CD14-positive monocyte (primary cell): ENCODE measurements around the gene PSG2. TPM values are rescaled to one million over a fixed set of nuclear protein-coding genes. Genes with fewer than 3 reads are reported as not detected.
"Not testable (repeated sequence)": the region's sequence is repeated elsewhere in the genome, so short reads cannot be mapped to it uniquely, and the experiment has no call there.

Experiments used
- DNase-seq, 3 donors: peaks; one replicate each; pipeline ENCODE4 v3.0.0-alpha.2; 2011 to 2022
- H2AFZ ChIP-seq: 2 replicates; pipeline ENCODE4 v1.6.0; 2012; ENCODE audit warnings: mild to moderate bottlenecking, low read depth, low read length, inconsistent platforms; ENCODE audit not compliant: insufficient read depth, poor library complexity, severe bottlenecking
- H3K27ac ChIP-seq, 2 donors: 1 replicate in 1 of 2; 2 replicates in 1 of 2; pipeline ENCODE4 v1.5.1; 2012 to 2013; ENCODE audit warnings: low read length in 2 of 2, control low read depth in 1 of 2, inconsistent platforms in 1 of 2, low read depth in 1 of 2, mild to moderate bottlenecking in 1 of 2
- H3K27me3 ChIP-seq, 2 donors: one replicate each; pipeline versions ENCODE4 v1.6.0 to v1.6.1; 2011 to 2013; ENCODE audit warnings: low read length in 2 of 2; ENCODE audit not compliant: control insufficient read depth in 2 of 2, insufficient read depth in 2 of 2
- H3K36me3 ChIP-seq, 2 donors: replicated peaks in 1 of 2; 1 replicate in 1 of 2; 2 replicates in 1 of 2; pipeline versions ENCODE4 v1.5.1 to v1.6.1; 2012 to 2013; ENCODE audit warnings: low read length in 2 of 2, control low read depth in 1 of 2, inconsistent platforms in 1 of 2, mild to moderate bottlenecking in 1 of 2; ENCODE audit not compliant: insufficient read depth in 2 of 2, control insufficient read depth in 1 of 2
- H3K4me1 ChIP-seq, 2 donors: 1 replicate in 1 of 2; 2 replicates in 1 of 2; pipeline versions ENCODE4 v1.5.1 to v1.6.1; 2012 to 2013; ENCODE audit warnings: low read length in 2 of 2, control low read depth in 1 of 2, inconsistent platforms in 1 of 2, mild to moderate bottlenecking in 1 of 2, moderate library complexity in 1 of 2; ENCODE audit not compliant: insufficient read depth in 2 of 2, control insufficient read depth in 1 of 2
- H3K4me2 ChIP-seq: replicated peaks from 2 replicates; pipeline ENCODE3; 2012; ENCODE audit warnings: low read length, moderate library complexity, mild to moderate bottlenecking; ENCODE audit not compliant: poor library complexity, severe bottlenecking; ENCODE audit errors: extremely low read depth
- H3K4me3 ChIP-seq, 3 experiments: fragments of 200-600 bp in 1 of 3; sonication (generic) in 1 of 3; replicated peaks in 1 of 3; 1 replicate in 2 of 3; 2 replicates in 1 of 3; pipeline ENCODE4 v1.5.1; 2011 to 2013; ENCODE audit warnings: low read length in 3 of 3, mild to moderate bottlenecking in 3 of 3, control low read depth in 2 of 3, low read depth in 2 of 3, inconsistent platforms in 1 of 3, moderate library complexity in 1 of 3
- H3K79me2 ChIP-seq: 2 replicates; pipeline ENCODE4 v1.6.0; 2012; ENCODE audit warnings: mild to moderate bottlenecking, control low read depth, inconsistent platforms, low read length, moderate library complexity; ENCODE audit not compliant: insufficient read depth
- H3K9ac ChIP-seq: 2 replicates; pipeline ENCODE4 v1.6.0; 2017; ENCODE audit warnings: low read length, mild to moderate bottlenecking; ENCODE audit not compliant: insufficient read depth, poor library complexity, severe bottlenecking
- H3K9me3 ChIP-seq, 2 donors: replicated peaks in 1 of 2; 1 replicate in 1 of 2; 2 replicates in 1 of 2; pipeline versions ENCODE4 v1.5.1 to v1.6.1; 2012 to 2013; ENCODE audit warnings: low read length in 2 of 2, control low read depth in 1 of 2; ENCODE audit not compliant: control insufficient read depth in 1 of 2, insufficient read depth in 1 of 2
- H4K20me1 ChIP-seq: 2 replicates; pipeline ENCODE4 v1.6.0; 2012; ENCODE audit warnings: mild to moderate bottlenecking, low read length, control low read depth, moderate library complexity; ENCODE audit not compliant: insufficient read depth
- H3K27ac Mint-ChIP-seq, 7 donors: one replicate each; pipeline ENCODE4 v1.8.0; 2020; ENCODE audit warnings: mild to moderate bottlenecking in 7 of 7, mixed read lengths in 7 of 7, moderate library complexity in 6 of 7, inconsistent platforms in 2 of 7
- H3K27me3 Mint-ChIP-seq, 3 donors: one replicate each; pipeline ENCODE4 v1.8.0; 2021 to 2022; ENCODE audit warnings: low read depth in 3 of 3, mild to moderate bottlenecking in 3 of 3, mixed read lengths in 3 of 3, moderate library complexity in 3 of 3, inconsistent platforms in 1 of 3
- H3K36me3 Mint-ChIP-seq, 2 donors: one replicate each; pipeline ENCODE4 v1.8.0; 2020; ENCODE audit warnings: mixed read lengths in 2 of 2, inconsistent platforms in 1 of 2, mild to moderate bottlenecking in 1 of 2
- H3K4me1 Mint-ChIP-seq: one replicate; pipeline ENCODE4 v1.8.0; 2020; ENCODE audit warnings: mild to moderate bottlenecking, mixed read lengths
- H3K4me3 Mint-ChIP-seq, 2 donors: one replicate each; pipeline ENCODE4 v1.8.0; 2020; ENCODE audit warnings: mild to moderate bottlenecking in 2 of 2, mixed read lengths in 2 of 2, moderate library complexity in 1 of 2
- H3K9me3 Mint-ChIP-seq, 7 donors: one replicate each; pipeline ENCODE4 v1.8.0; 2020 to 2022; ENCODE audit warnings: mixed read lengths in 7 of 7, mild to moderate bottlenecking in 6 of 7, moderate library complexity in 6 of 7, inconsistent platforms in 2 of 7
- WGBS: methylation state at CpG from one replicate; pipeline ENCODE4 v1.1.5; 2013; ENCODE audit warnings: missing lambda C conversion rate; ENCODE audit not compliant: insufficient coverage; 5-methylcytosine and 5-hydroxymethylcytosine counted together
- intact Hi-C, 2 donors: fragments of 100-400 bp; cut with micrococcal nuclease; formaldehyde crosslinking; loops; one replicate each; pipeline versions ENCODE4 v1.15.0 to v1.15.1; 2023
- polyA plus RNA-seq, 3 donors: library from polyadenylated mRNA; depleted of rRNA in 1 of 3; unstranded in 2 of 3; stranded (reverse) in 1 of 3; fragments of 300-500 nt in 2 of 3; fragments of >200 nt in 1 of 3; fragmentation: Illumina TruSeq in 2 of 3; gene quantifications; 1 replicate in 2 of 3; 2 replicates in 1 of 3; pipeline ENCODE4 v1.2.3, GENCODE V29; 2012 to 2021

PSG2 gene
- polyA plus RNA-seq, 3 donors = not detected

DNA sequence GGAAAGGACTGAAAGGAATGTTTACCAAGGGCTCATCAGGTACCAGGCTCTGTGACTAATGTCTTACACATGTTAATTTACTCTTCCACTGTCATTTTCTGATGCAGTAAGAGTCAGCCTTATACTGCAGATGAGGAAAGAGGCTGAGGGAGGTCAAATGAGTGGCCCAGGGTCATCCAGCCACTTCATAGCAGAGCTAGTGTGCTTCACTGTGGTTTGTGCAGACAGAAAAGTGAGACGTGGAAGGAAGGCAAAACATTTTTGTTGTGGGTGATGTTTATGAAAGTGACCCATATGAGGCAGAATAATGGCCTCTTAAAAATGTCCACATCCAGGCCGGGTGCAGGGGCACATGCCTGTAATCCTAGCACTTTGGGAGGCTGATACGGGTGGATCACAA is 22.2 kb downstream of the PSG2 start:
- H2AFZ ChIP-seq, H3K79me2 ChIP-seq, intact Hi-C loops, H3K9ac ChIP-seq, DNase-seq, H3K4me1 Mint-ChIP-seq, H3K27me3 Mint-ChIP-seq, H3K4me3 ChIP-seq, H3K9me3 ChIP-seq, H4K20me1 ChIP-seq, H3K36me3 ChIP-seq, H3K27me3 ChIP-seq, H3K36me3 Mint-ChIP-seq, H3K4me3 Mint-ChIP-seq, H3K27ac ChIP-seq, H3K4me1 ChIP-seq, H3K4me2 ChIP-seq, H3K27ac Mint-ChIP-seq: not testable (repeated sequence)
- WGBS = 89% methylated on average over 2 of the region's 3 CpGs
- peaks cover 6 to 28% (median 12%) of the 10 kb centered on the region in 7 donors for H3K9me3 Mint-ChIP-seq

- H3K27me3 Mint-ChIP-seq, H3K4me2 ChIP-seq, H3K27me3 ChIP-seq, H3K27ac Mint-ChIP-seq, H3K9me3 ChIP-seq, H3K79me2 ChIP-seq, H3K4me3 Mint-ChIP-seq, H3K9ac ChIP-seq, H4K20me1 ChIP-seq, H3K4me1 Mint-ChIP-seq, H2AFZ ChIP-seq, H3K4me1 ChIP-seq, DNase-seq, H3K4me3 ChIP-seq, intact Hi-C loops, H3K36me3 Mint-ChIP-seq, H3K27ac ChIP-seq, H3K36me3 ChIP-seq: not testable (repeated sequence)
- peaks cover 9 to 34% (median 16%) of the 10 kb centered on the region in 7 donors for H3K9me3 Mint-ChIP-seq
- no CpG with 5 or more reads among the region's 2 CpGs for WGBS
Measured at GRCh38 chr19:43059482-43059881, 23.0 kb downstream of the PSG2 start.

DNA sequence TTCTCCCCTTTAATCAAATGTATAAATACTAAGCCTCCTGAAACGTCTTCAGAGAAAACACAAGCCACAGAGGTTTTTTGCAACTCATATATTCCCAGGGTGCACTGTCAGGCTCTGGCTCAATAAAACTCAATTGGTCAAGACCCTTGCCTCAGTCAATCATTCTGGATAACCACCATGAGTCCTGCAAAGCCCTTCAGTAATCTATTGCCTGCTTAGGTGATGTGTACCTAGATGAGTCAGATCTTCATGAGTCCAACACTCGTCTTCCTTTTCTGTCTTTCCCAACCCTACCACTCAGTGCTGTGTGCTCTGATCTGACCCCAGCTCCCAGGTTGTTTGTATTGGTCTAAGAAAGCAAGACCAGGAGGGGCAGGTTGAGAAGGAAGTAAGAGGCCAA is 24.1 kb downstream of the PSG2 start:
- H3K9ac ChIP-seq, H3K9me3 ChIP-seq, H3K4me3 ChIP-seq, intact Hi-C loops, H3K79me2 ChIP-seq, H3K4me1 Mint-ChIP-seq, H3K4me1 ChIP-seq, H3K4me3 Mint-ChIP-seq, H3K27me3 Mint-ChIP-seq, H3K36me3 Mint-ChIP-seq, H3K4me2 ChIP-seq, H3K27ac Mint-ChIP-seq, H3K27me3 ChIP-seq, DNase-seq, H4K20me1 ChIP-seq, H2AFZ ChIP-seq, H3K27ac ChIP-seq, H3K36me3 ChIP-seq: not testable (repeated sequence)
- no CpG with 5 or more reads among the region's 2 CpGs for WGBS
- peaks cover 12 to 35% (median 19%) of the 10 kb centered on the region in 7 donors for H3K9me3 Mint-ChIP-seq

- H3K9me3 ChIP-seq, DNase-seq, H3K4me1 ChIP-seq, H3K4me2 ChIP-seq, H3K79me2 ChIP-seq, H3K9ac ChIP-seq, H3K9me3 Mint-ChIP-seq, H2AFZ ChIP-seq, H3K27me3 Mint-ChIP-seq, H3K27ac Mint-ChIP-seq, H3K36me3 Mint-ChIP-seq, H3K27ac ChIP-seq, H3K27me3 ChIP-seq, intact Hi-C loops, H3K4me1 Mint-ChIP-seq, H3K36me3 ChIP-seq, H3K4me3 Mint-ChIP-seq, H3K4me3 ChIP-seq, H4K20me1 ChIP-seq: not testable (repeated sequence)
- 92% methylated on average over 2 of the region's 3 CpGs for WGBS
Measured at GRCh38 chr19:43047966-43048365, 34.5 kb downstream of the PSG2 start.
